Activated CD4-positive, alpha-beta memory T cell treated with anti-CD3 and anti-CD28 coated beads, Interleukin-2, amount 10 ng/mL, durations not matched to agents 7 days and 5 days (primary cell): Measurements from ENCODE around the gene NSG1. TPM values are rescaled to one million over a fixed set of nuclear protein-coding genes. Genes with fewer than 3 reads are reported as not detected.
A peak's percentile ranks its signal among the peaks of the same experiment; 100 is the strongest.
"Not testable (repeated sequence)": the region's sequence is repeated elsewhere in the genome, so short reads cannot be mapped to it uniquely, and the experiment has no call there.

Source experiments
- CTCF ChIA-PET: fragments of 350-600 bp; sonication (Branson Sonifier 250); formaldehyde crosslinking; loops from one replicate; lab custom pipeline; 2021; ENCODE audit warnings: antibody characterized with exemption, inconsistent platforms; lab: Charles Lee
- POLR2A ChIA-PET: fragments of 350-600 bp; sonication (Branson Sonifier 250); formaldehyde crosslinking; loops from one replicate; lab custom pipeline; 2021; ENCODE audit warnings: antibody characterized with exemption; lab: Charles Lee
- DNase-seq: peaks from one replicate; pipeline ENCODE4 v3.0.0-alpha.2; 2020
- H3K27ac Mint-ChIP-seq: one replicate; pipeline ENCODE4 v1.8.0; 2021; ENCODE audit warnings: mild to moderate bottlenecking, mixed read lengths
- H3K27me3 Mint-ChIP-seq: one replicate; pipeline ENCODE4 v1.8.0; 2021; ENCODE audit warnings: mixed read lengths
- H3K36me3 Mint-ChIP-seq: one replicate; pipeline ENCODE4 v1.8.0; 2021; ENCODE audit warnings: low read depth, mixed read lengths
- H3K4me1 Mint-ChIP-seq: one replicate; pipeline ENCODE4 v1.8.0; 2021; ENCODE audit warnings: mixed read lengths
- H3K4me3 Mint-ChIP-seq: one replicate; pipeline ENCODE4 v1.8.0; 2021; ENCODE audit warnings: mild to moderate bottlenecking, mixed read lengths
- H3K9me3 Mint-ChIP-seq: one replicate; pipeline ENCODE4 v1.8.0; 2021; ENCODE audit warnings: mixed read lengths
- total RNA-seq, 2 experiments: library from RNA; stranded (reverse); gene quantifications; one replicate each; pipeline ENCODE4 v1.2.3, GENCODE V29; 2021

NSG1 gene
- total RNA-seq, 2 experiments from 2014 or later: 7.0 to 7.7 TPM

DNA sequence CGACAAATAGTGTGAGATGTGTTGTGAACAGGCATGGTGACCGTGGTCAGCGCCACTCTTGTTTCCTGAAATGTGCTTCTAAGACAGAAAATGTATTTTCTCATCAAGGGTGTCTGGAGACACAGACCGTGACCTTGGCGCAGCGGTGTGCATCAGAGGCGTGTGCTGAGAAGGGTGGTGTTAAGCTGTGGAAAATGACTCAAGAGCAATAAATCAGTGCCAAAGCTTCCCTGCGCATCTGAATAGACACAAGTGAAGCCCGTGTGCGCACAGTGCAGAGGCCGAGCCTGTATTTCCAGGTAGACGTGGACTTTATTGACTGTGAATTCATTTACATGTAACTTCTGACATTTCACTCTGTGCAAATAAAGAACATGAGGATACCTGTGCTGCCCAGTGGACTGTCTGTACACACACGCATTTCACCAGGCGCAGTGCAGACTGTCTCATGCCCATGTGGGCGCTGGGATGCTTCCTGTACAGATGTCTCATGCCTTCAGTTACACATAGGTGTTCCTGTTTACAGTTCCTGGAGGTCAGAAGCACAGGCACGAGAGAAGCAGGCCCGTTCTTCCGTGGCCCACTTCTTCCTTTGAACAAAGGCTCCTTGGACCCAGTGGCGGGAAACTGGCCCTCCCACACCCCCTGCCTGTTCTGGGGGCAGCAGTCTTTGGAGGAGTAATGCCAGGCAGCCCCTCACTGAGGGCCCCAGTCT, 31.9 kb downstream of the NSG1 start:
- H3K4me3 Mint-ChIP-seq: no peak overlapping the region
- CTCF ChIA-PET: no interaction called here

GRCh38 chr4:4419896-4420295, 33.0 kb downstream of the NSG1 start:
- H3K27ac Mint-ChIP-seq: no peak overlapping the region
- H3K9me3 Mint-ChIP-seq: no peaks in the 10 kb centered on the region
- no peak for DNase-seq
- H3K27me3 Mint-ChIP-seq: no peaks in the 10 kb centered on the region
- H3K36me3 Mint-ChIP-seq: peaks cover 24% of the 10 kb centered on the region
- peaks cover 23% of the 10 kb centered on the region for H3K4me1 Mint-ChIP-seq
- no peak overlapping the region for H3K4me3 Mint-ChIP-seq
- ChIA-PET POLR2A (no interaction called here), CTCF (no interaction called here)

More for the DNA sequence above, 31.9 kb downstream of the NSG1 start:
- POLR2A ChIA-PET: no interaction called here
- no peak for DNase-seq
- no peaks in the 10 kb centered on the region for H3K9me3 Mint-ChIP-seq
- H3K36me3 Mint-ChIP-seq: peaks cover 24% of the 10 kb centered on the region
- H3K27ac Mint-ChIP-seq: no peak overlapping the region
- peaks cover 20% of the 10 kb centered on the region for H3K4me1 Mint-ChIP-seq
- no peaks in the 10 kb centered on the region for H3K27me3 Mint-ChIP-seq

DNA sequence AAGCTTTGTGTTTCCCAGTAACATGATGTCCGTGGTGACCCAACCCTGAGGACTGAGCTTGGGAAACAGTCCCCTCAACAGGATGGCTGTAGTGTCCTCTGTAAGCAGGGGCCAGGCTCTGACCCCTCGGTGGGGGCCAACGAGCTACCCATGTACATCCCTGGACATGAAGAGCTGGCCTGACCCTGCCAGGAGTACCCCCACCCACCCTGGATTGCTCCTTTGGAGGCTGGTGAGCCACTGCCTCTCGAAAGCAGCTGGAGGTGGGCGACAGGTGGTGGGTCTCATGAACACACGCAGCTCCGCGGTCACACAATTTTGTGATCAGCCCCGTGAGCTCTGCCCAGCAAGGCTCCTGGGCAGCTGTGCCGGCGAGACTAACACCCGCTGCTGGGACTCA, 33.5 kb downstream of the NSG1 start:
- Mint-ChIP-seq H3K36me3 (peaks cover 24% of the 10 kb centered on the region), H3K27ac (no peak overlapping the region), H3K27me3 (no peaks in the 10 kb centered on the region), H3K4me3 (no peak overlapping the region), H3K4me1 (peaks cover 23% of the 10 kb centered on the region), H3K9me3 (no peaks in the 10 kb centered on the region)
- ChIA-PET CTCF (no interaction called here), POLR2A (no interaction called here)
- DNase-seq: peak; percentile 4

- Mint-ChIP-seq H3K27me3 (no peaks in the 10 kb centered on the region), H3K4me3 (no peak overlapping the region), H3K36me3 (peaks cover 24% of the 10 kb centered on the region), H3K9me3 (no peaks in the 10 kb centered on the region), H3K27ac (no peak overlapping the region), H3K4me1 (peaks cover 23% of the 10 kb centered on the region)
- ChIA-PET POLR2A (no interaction called here), CTCF (interaction anchor here (0.9 kb wide), 2 partner anchors 9 to 11 kb away, joined by 3 to 4 read pairs; no protein-coding TSS in a partner anchor)
- DNase-seq: no peak
These were observed 34.5 kb downstream of the NSG1 start for GRCh38 chr4:4421356-4421755.

DNA sequence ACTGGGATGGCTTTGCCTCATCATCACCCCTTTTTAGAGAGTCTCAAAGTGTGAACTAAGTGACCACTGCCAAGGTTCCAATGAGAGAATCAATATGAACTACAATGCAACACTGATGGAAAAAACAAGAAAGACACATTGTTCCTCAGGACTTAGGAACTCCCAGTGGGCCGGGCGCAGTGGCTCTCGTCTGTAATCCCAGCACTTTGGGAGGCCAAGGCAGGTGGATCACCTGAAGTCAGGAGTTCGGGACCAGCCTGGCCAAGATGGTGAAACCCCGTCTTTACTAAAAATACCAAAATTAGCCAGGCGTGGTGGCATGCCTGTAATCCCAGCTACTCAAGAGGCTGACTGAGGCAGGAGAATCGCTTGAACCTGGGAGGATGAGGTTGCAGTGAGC, 35.2 kb downstream of the NSG1 start:
- CTCF ChIA-PET: interaction anchor here (0.9 kb wide), 2 partner anchors 8 to 10 kb away, joined by 3 to 4 read pairs; no protein-coding TSS in a partner anchor
- H3K36me3 Mint-ChIP-seq: peaks cover 20% of the 10 kb centered on the region
- H3K27me3 Mint-ChIP-seq, H3K4me3 Mint-ChIP-seq, H3K27ac Mint-ChIP-seq, H3K9me3 Mint-ChIP-seq, POLR2A ChIA-PET, DNase-seq: not testable (repeated sequence)
- peaks cover 23% of the 10 kb centered on the region for H3K4me1 Mint-ChIP-seq

- Mint-ChIP-seq H3K27ac (no peak overlapping the region), H3K4me3 (no peak overlapping the region), H3K4me1 (peaks cover 21% of the 10 kb centered on the region), H3K9me3 (no peaks in the 10 kb centered on the region), H3K36me3 (peaks cover 20% of the 10 kb centered on the region), H3K27me3 (no peaks in the 10 kb centered on the region)
- no peak for DNase-seq
- POLR2A ChIA-PET: no interaction called here
- CTCF ChIA-PET: no interaction called here
These were observed 36.1 kb downstream of the NSG1 start for GRCh38 chr4:4422856-4423499.

- DNase-seq: no peak
- Mint-ChIP-seq H3K4me3 (no peak overlapping the region), H3K9me3 (no peaks in the 10 kb centered on the region), H3K4me1 (peaks cover 12% of the 10 kb centered on the region), H3K27me3 (no peaks in the 10 kb centered on the region), H3K27ac (no peak overlapping the region), H3K36me3 (peaks cover 16% of the 10 kb centered on the region)
- ChIA-PET POLR2A (no interaction called here), CTCF (no interaction called here)
These were observed 37.0 kb downstream of the NSG1 start for GRCh38 chr4:4423706-4424498.

- Mint-ChIP-seq H3K9me3 (no peaks in the 10 kb centered on the region), H3K27me3 (no peaks in the 10 kb centered on the region), H3K36me3 (peaks cover 11% of the 10 kb centered on the region), H3K4me3 (no peak overlapping the region), H3K27ac (no peak overlapping the region), H3K4me1 (peaks cover 5% of the 10 kb centered on the region)
- DNase-seq: no peak
- ChIA-PET POLR2A (no interaction called here), CTCF (no interaction called here)
These were observed 37.7 kb downstream of the NSG1 start for GRCh38 chr4:4424499-4425115.

DNA sequence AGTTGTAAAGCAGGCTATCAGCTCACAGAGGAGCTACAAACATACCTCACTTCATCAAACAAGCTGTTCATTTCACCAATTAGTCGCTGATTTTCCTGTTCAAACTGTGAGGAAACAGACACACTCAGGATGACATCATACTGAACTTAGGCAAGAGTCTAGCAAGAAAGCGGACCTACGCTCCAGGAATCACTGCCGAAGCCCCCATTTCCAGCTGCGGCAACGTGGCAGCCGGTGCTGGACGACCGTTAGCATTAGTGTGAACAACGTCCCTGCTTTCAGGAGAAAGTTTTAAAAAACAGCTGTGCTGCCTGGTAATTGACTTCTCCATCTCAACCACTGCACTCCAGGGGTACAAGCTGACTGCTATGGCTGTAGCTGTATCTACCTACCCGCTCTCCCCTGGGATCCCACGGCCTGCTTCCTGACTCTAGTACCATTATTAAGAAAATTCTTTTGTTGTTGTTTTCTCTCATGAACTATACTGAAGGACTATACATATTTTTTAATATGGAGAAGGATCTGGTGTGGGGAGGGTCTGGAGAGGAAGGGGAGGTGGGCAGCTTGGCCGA, 38.3 kb downstream of the NSG1 start:
- Mint-ChIP-seq H3K9me3 (no peaks in the 10 kb centered on the region), H3K27ac (no peak overlapping the region), H3K4me3 (no peak overlapping the region), H3K27me3 (no peaks in the 10 kb centered on the region), H3K4me1 (peaks cover 2% of the 10 kb centered on the region), H3K36me3 (peaks cover 7% of the 10 kb centered on the region)
- CTCF ChIA-PET: no interaction called here
- no peak for DNase-seq
- POLR2A ChIA-PET: no interaction called here

GRCh38 chr4:4425696-4426095, 38.8 kb downstream of the NSG1 start:
- H3K4me1 Mint-ChIP-seq: peaks cover 4% of the 10 kb centered on the region
- DNase-seq: peak; percentile 1
- H3K36me3 Mint-ChIP-seq: peaks cover 5% of the 10 kb centered on the region
- no peaks in the 10 kb centered on the region for H3K9me3 Mint-ChIP-seq
- ChIA-PET CTCF (no interaction called here), POLR2A (no interaction called here)
- H3K27me3 Mint-ChIP-seq: no peaks in the 10 kb centered on the region
- no peak overlapping the region for H3K4me3 Mint-ChIP-seq
- no peak overlapping the region for H3K27ac Mint-ChIP-seq

GRCh38 chr4:4426511-4427120, 39.7 kb downstream of the NSG1 start:
- no peak overlapping the region for H3K4me3 Mint-ChIP-seq

DNA sequence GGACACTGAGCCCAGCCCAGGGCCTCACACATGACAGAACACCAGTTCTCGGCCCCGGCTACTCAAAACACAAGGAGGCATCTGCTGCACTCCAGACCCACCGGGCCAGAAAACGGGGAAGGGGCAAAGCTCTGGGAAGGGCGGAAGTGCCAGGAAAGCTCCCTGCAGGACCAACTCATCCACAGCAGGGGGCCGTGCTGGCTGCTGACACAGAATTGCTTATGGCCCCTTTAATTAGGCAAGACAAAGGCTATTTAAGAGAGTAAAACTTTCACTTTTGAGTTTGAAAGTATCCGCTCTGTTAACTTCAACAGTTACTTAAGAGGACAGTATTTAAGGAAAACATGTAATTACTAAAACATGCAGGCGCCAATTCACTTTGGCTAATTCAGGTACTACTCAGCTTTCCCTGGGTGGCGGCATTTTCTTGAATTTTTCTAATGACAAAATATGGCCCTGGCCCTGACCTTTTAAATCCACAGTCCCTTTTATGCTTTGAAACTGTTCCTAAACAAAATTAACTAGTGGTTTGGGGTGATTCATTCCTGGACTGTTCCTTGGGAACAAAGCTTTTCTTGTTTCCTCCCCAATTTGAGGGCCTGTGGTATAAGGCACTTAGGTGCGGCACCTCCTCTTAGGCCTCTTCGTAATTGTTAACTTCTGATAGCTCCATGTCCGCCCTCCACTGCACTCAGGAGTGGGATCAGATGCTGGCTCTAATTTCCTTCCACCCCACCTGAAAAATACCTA, 40.4 kb downstream of the NSG1 start:
- peaks cover 4% of the 10 kb centered on the region for H3K4me1 Mint-ChIP-seq
- no peak for DNase-seq
- no peaks in the 10 kb centered on the region for H3K9me3 Mint-ChIP-seq
- ChIA-PET POLR2A (no interaction called here), CTCF (no interaction called here)
- H3K4me3 Mint-ChIP-seq: no peak overlapping the region
- no peak overlapping the region for H3K27ac Mint-ChIP-seq
- no peaks in the 10 kb centered on the region for H3K27me3 Mint-ChIP-seq
- no peaks in the 10 kb centered on the region for H3K36me3 Mint-ChIP-seq

More at GRCh38 chr4:4426511-4427120, 39.7 kb downstream of the NSG1 start:
- Mint-ChIP-seq H3K27ac (no peak overlapping the region), H3K4me1 (peaks cover 4% of the 10 kb centered on the region), H3K36me3 (no peaks in the 10 kb centered on the region), H3K9me3 (no peaks in the 10 kb centered on the region), H3K27me3 (no peaks in the 10 kb centered on the region)
- ChIA-PET CTCF (no interaction called here), POLR2A (no interaction called here)
- peak; percentile 12 for DNase-seq
